HG03442 (cell line): ENCODE measurements around the gene LCOR.
"Not testable (repeated sequence)": the region's sequence is repeated elsewhere in the genome, so short reads cannot be mapped to it uniquely, and the experiment has no call there.

Experiments
- ATAC-seq: cut with Tn5 transposase; IDR thresholded peaks from one replicate; pipeline ENCODE4 v1.9.1; 2021; ENCODE audit warnings: mild to moderate bottlenecking, moderate library complexity; ENCODE audit not compliant: unreplicated experiment

The LCOR gene

DNA sequence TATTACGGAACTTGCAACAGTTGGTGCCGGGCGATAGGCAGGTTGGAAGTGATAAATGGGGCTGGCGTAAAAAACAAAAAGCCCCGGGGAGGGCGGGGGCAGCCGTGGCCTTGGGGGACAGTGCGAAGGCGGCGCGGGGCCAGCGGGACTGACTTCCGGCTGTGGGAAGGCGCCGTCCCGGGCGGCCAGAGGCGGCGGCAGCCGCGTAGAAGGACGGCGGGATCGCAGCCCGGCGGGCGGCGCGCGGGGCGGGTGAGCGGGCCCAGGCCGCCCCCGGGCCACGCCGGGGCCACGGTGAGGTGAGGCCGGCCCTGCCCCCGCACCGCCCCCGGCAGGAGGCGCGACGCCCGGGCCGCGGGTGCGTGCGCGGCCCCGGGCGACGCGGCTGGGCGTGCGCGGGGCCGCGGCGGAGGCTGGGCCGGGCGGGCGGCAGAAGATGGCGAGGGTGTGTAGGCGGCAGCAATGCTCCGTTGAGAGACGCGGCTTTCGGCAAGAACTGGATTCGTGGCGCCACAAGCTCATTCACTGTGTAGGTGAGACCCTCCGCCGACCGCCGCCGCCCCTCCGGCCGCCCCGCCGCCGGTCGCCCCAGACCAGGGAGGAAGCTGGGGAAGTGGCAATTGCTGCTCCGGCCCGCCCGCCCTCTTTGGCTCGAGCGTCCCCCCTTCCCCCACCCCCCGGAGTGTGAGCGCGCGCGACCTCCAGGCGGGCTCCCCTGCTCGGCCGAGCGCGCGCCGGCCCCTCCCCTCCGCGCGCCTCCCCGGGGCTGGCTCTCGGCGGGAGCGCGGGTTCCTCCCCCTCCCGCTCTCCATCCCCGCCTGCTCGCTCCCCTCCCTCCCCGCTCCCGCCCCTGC lies at the start of gene LCOR:
Gene LCOR, plus strand, starts transcription at position 432 of the 854 bp plus-strand sequence. CDS start 116,760 bp downstream, outside the sequence.
- peak; percentile 60 for ATAC-seq

DNA sequence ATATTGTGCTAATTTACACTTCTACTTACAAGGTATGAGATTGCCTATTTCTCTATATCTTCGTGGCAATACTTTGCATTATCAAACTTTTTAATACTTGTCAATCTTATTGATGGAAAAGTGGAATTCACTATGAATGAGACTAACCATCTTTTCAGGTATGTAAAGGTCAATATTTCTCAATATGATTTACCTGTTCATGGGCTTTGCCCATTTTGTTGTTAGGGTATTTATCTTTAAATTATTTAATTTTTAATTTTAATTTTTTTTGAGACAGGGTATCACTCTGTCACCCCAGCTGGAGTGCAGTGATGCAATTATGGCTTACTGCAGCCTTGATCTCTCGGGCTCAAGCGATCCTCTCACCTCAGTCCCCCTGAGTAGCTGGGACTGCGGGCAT lies 47.8 kb upstream of the LCOR start:
- no peak for ATAC-seq

DNA sequence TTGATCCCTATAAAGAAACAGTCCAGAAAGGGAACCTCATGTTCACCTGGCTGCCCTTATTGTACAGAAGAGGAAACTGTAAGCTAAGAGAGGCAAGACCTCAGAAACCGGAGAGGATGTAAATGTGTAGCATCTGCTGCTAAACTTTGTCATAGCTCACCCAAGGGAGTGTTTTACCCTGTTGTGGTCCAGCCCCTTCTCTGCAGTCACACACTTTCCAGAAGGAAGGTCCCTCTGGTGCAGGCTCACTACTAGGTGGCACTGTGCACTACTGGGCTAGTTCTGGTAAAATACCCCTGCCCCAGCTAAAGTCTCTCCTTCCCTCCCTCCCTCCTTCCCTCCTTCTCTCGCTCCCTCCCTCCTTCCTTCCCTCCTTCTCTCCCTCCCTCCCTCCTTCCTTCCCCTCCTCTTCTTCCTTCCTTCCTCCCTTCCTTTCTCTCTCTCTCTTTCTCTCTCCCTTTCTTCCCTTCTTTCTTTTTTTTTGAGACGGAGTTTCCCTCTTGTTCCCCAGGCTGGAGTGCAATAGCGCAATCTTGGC lies 42.5 kb upstream of the LCOR start:
- peak; percentile 85 for ATAC-seq

- no peak for ATAC-seq
These were observed 40.2 kb upstream of the LCOR start for GRCh38 chr10:96791902-96792301.

DNA sequence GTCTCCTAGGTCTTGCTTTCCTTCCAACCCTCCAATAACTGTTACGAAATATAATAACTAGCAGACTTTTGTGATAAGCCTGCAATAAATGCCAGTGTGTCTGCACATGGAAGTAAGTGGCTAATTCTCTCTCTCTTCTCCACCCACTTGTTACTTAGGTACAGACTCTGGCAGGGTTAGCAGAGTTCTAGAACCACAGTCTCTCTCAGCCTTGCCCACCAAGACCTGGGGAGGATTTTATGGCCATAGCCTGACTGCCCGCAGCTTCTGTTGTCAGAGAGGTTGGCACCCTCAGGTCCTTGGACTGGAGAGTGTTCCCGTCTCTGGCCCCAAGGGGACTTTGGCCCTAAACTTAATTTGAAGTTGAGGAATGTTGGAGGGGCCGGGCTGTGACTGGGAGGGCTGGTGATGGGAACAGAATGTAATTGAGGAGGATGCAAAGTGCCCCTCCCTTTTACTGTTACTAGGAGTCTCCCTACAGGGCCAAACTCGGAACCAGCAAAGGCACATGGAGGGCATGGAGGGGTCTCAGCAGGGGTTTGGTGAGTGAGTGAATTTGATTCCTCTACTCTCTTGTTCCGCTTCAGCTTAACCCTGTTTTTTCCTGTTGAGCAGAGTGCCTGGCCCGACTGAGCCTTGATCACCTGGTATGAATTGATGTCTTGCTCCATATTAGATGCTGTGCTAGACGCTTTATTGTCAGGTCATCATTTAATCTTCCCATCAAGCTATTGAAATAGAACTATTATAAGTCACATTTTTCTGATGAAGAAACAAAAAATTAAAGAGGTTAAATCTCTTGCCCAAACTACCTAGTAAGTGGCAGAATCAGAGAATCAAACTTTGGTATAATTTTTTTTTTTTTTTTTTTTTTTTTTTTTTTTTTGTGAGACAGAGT lies 37.0 kb upstream of the LCOR start:
- ATAC-seq: no peak

- ATAC-seq: no peak
These were observed 34.6 kb upstream of the LCOR start for GRCh38 chr10:96797485-96797884.

- no peak for ATAC-seq
These were observed 28.8 kb upstream of the LCOR start for GRCh38 chr10:96803288-96803664.

- ATAC-seq: no peak
These were observed 17.8 kb upstream of the LCOR start for GRCh38 chr10:96814264-96814663.

DNA sequence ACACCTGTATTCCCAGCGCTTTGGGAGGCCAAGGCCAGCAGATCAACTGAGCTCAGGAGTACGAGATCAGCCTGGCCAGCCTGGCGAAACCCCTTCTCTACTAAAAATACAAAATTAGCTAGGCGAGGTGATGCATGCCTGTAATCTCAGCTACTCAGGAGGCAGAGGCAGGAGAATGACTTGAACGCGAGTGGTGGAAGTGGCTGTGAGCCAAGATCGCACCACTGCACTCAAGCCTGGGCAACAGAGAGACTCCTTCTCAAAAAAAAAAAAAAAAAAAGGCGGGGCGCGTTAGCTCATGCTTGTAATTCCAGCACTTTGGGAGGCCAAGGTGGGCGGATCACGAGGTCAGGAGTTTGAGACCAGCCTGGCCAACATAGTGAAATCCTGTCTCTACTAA lies 13.1 kb upstream of the LCOR start:
- ATAC-seq: not testable (repeated sequence)

GRCh38 chr10:96820765-96821164 lies 11.3 kb upstream of the LCOR start:
- no peak for ATAC-seq

DNA sequence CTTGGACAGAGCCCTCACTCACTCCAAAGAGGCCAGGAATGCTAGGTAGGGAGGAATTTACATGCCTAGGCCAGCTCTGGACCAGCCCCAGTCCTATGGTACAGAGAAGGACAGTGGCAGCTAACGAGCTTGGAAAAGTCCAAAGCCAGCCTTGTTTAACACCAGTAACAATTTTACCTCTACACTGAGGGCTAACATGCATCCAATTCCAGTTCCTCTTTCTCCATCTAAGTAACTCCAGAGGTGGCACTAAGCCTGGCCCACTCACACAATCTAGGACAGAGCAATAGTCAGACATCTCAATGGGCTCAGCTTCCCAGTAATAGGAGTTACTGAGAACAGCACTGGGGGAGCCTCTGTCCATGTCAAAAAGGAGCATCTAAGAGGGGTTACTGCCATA lies 5.7 kb upstream of the LCOR start:
- no peak for ATAC-seq

DNA sequence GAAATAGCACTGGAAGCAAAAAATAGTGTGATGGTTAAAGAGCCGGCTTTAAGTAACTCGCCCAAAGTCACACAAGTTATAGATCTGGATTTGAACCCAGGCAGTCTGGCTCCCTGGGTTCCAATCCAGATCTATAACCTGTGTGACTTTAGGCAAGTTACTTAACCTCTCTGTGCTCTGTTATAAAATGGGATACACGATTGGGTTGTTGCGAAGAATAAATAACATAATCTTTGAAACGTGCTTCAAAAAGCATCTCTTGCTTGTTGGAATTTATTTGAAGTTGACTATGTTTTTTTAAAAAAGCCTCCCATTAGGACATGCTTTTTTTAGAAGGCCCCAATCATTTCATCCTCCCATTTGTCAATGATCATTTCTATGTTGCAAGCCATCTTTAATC lies 3.5 kb upstream of the LCOR start:
- ATAC-seq: no peak

GRCh38 chr10:96829029-96829773 lies 2.9 kb upstream of the LCOR start:
- ATAC-seq: no peak

DNA sequence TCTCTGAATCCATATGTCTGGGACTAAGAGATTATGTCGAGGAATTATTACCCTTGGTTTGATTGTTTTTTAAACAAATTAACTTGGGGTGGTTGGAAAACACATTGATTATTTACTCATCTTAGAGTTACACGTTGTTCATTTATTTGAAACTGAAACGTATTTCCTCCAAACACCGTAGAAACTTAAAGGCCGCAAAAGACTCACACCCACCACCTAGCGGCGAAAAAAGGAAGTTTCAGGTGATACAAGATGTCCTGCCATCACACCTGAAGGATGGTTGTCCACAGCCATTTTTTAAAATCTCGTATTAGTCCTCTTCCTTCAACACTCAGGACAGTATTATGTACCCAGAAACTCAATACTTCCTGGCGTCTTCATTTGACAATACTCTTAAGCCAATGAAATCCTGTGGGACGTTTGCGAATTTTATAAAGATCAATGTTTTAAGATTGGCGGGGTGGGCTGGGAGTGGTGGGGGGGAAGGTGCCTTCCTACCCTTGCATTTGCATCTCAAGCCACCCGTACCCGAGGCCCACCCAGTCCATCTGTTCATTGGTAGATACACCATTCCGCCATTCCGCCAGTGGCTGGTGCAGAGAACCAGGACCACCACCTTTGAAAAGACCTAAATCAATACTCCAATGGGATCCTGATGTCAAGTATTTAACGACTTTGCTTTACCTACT lies 1.4 kb upstream of the LCOR start:
- no peak for ATAC-seq

DNA sequence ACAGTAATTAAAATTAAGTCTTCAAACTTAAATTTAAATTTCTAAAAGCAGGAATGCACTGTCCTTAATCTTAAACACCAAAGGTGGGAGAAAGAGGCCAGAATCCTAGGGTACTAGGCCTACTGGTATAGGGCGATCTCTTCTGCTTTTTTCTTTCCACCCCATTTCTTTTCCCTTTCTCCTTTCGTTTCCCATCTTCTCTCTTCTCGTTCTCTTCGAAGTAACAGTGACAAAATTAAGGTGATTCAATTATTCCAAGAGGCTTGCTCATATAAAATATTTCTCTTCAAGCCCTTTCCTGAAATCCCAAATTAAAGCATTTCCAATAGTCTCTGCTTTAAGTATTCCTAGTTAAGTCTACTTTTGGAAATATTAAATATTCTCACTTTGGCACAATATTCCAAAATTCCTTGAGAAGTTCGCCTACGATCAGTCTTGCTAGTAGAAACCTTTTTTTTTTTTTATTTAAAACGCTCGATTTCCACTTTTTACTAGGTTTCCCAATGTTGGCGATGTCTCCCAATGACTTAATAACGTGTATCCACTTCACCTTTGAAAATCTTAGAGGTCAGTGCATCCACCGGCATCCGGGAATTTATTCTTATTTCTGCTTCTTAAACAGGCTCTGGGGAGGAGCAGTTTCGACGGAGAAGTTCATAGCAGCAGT lies 765 bp upstream of the LCOR start:
- no peak for ATAC-seq

GRCh38 chr10:96832721-96833219 lies 672 bp downstream of the LCOR start:
- ATAC-seq: peak; percentile 58

DNA sequence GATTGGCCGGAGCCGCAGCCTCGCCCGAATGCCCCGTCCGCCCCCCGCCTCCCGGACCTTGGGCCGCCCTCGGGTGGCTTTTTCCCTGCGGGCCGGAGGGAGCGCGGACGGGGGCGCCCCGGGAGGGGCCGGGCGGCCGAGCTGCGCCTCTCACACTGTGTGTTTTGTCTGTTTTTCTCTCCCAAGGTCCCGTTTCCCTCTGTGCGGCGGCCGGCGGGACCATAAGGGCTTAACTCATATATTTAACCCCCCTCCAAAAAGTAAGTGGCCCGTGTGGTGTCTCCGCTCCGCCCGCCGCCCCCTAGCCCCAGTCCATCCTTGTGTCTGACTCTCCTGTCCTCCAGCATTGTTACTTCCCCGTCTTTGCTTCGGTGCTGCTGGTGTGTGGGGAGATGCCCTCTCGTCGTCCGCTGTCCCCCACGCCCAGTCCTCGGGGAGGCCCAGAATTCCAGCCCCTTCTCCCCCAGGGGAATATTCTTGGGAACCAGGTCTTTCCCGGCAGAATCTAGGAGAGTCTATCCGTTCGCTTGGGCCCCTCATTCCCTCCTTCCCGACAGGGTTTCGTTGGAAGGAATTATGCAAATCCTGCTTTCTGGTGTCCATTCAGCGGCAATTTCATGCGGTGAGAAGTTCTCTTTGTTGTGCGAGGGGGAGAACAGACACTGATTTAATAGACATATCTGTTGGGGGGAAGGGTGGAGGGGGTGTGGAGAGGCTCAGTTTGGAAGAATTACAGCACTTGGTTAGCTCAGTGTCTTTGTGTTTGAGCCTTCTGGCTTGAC lies 1.3 kb downstream of the LCOR start:
- peak; percentile 10 for ATAC-seq

GRCh38 chr10:96834120-96834519 lies 2.0 kb downstream of the LCOR start:
- ATAC-seq: no peak

DNA sequence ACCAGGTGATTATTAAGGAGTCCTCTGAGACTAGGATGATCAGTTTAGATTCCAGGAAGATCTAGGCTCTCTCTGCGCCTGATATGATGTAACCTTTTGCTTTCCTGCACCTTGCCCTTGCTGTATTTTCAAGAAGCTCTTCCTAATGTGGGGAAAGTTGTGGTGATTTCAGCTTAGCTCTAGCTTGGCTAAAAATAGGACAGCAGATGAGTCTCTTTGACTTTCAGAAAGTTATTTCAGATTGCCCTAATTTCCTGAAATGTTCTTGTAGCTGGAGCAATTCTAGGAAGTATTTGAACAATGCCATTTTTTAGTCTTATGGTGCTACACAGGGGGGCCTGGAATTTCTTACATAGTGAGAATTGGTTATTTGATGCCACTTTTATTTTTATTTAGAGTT lies 3.8 kb downstream of the LCOR start:
- no peak for ATAC-seq
